ENCODE data around the gene PDE3B. TPM values are rescaled to one million over a fixed set of nuclear protein-coding genes. Genes with fewer than 3 reads are reported as not detected.

The PDE3B gene
- total RNA-seq, 1 donor from 2014 or later: 0.26 TPM

- FAIRE-seq: no peak
These were observed 519 bp upstream of the PDE3B start for GRCh38 chr11:14642873-14643696.

GRCh38 chr11:14644226-14645014 lies 816 bp downstream of the PDE3B start:
- FAIRE-seq (no peak), DNase-seq (ENCODE audit: low read depth) (peak; percentile 7)
- Histone ChIP-seq H3K36me3 (ENCODE audit: control insufficient read depth, insufficient read depth, low read length) (no peaks in the 10 kb centered on the region), H3K27me3 (ENCODE audit: control insufficient read depth, insufficient read depth, low read length) (peaks cover 7% of the 10 kb centered on the region), H3K4me3 (ENCODE audit: low read depth, low read length) (peak overlapping the region; percentile 64)
- peak; percentile 1 for TF ChIP-seq CTCF (IDR thresholded peaks at IDR 0.05; ENCODE audit: insufficient read depth, low read length, severe bottlenecking)

More at GRCh38 chr11:14642873-14643696, 519 bp upstream of the PDE3B start:
- Histone ChIP-seq H3K4me3 (ENCODE audit: low read depth, low read length) (peak overlapping the region; percentile 64), H3K27me3 (ENCODE audit: control insufficient read depth, insufficient read depth, low read length) (peaks cover 7% of the 10 kb centered on the region), H3K36me3 (ENCODE audit: control insufficient read depth, insufficient read depth, low read length) (no peaks in the 10 kb centered on the region)
- DNase-seq (ENCODE audit: low read depth): no peak
- TF ChIP-seq CTCF (IDR thresholded peaks at IDR 0.05; ENCODE audit: insufficient read depth, low read length, severe bottlenecking): no peak

GRCh38 chr11:14645015-14645912 lies 1.7 kb downstream of the PDE3B start:
- Histone ChIP-seq H3K27me3 (ENCODE audit: control insufficient read depth, insufficient read depth, low read length) (peaks cover 7% of the 10 kb centered on the region), H3K4me3 (ENCODE audit: low read depth, low read length) (peak overlapping the region; percentile 64), H3K36me3 (ENCODE audit: control insufficient read depth, insufficient read depth, low read length) (no peaks in the 10 kb centered on the region)
- TF ChIP-seq CTCF (IDR thresholded peaks at IDR 0.05; ENCODE audit: insufficient read depth, low read length, severe bottlenecking): no peak
- FAIRE-seq (no peak), DNase-seq (ENCODE audit: low read depth) (peak; percentile 53)

GRCh38 chr11:14645985-14646900 lies 2.6 kb downstream of the PDE3B start:
- FAIRE-seq (no peak), DNase-seq (ENCODE audit: low read depth) (no peak)
- peaks cover 7% of the 10 kb centered on the region for H3K27me3 ChIP-seq (ENCODE audit: control insufficient read depth, insufficient read depth, low read length)
- TF ChIP-seq CTCF (IDR thresholded peaks at IDR 0.05; ENCODE audit: insufficient read depth, low read length, severe bottlenecking): no peak
- H3K36me3 ChIP-seq (ENCODE audit: control insufficient read depth, insufficient read depth, low read length): no peaks in the 10 kb centered on the region
- H3K4me3 ChIP-seq (ENCODE audit: low read depth, low read length): no peak overlapping the region

GRCh38 chr11:14650064-14650463 lies 6.5 kb downstream of the PDE3B start:
- DNase-seq (ENCODE audit: low read depth) (no peak), FAIRE-seq (no peak)
- Histone ChIP-seq H3K27me3 (ENCODE audit: control insufficient read depth, insufficient read depth, low read length) (peaks cover 3% of the 10 kb centered on the region), H3K4me3 (ENCODE audit: low read depth, low read length) (no peak overlapping the region), H3K36me3 (ENCODE audit: control insufficient read depth, insufficient read depth, low read length) (no peaks in the 10 kb centered on the region)
- TF ChIP-seq CTCF (IDR thresholded peaks at IDR 0.05; ENCODE audit: insufficient read depth, low read length, severe bottlenecking): no peak
